Measurements from ENCODE around the gene RXRA.
A peak's percentile ranks its signal among the peaks of the same experiment; 100 is the strongest.

The RXRA gene

DNA sequence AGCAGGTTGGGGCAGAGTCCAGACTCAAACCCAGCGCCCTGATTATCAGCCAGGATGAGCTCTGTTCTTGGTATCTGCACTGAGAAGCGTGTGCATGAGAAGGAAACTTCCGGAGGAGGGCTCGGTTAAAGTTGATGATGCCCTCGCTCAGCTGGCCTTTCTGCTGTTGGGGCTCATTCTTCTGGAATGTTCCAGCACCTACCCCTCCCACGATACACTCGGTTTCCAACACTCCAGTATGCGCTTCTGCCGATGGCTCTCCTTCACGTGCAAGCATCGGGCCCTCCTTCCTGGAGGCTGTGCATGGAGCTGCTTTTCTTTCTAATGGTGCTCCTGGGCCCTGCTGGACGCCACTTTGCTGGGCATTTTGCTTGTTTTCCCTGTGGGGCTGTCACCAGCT is 134.0 kb downstream of the RXRA start:
- no peak for DNase-seq

DNA sequence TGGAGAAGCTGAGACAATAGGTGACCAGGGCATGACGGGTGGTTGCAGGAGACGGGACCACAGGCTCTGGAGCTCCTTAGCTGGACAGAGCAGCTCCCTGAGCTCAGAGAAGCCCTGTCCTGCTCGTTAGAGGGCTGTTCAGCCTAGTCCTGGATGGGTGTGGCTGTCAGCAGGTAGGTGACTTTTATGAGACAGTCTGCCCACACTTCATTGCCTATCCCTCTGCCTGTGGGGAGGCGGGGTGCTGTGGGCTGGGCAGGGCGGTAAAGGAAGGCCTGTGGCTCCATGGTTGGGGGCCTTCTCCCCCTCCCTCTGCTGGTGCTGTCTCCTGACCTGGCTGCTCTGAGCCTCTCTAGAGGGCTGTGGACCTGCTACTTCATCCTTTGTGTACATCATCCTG is 134.6 kb downstream of the RXRA start:
- no peak for DNase-seq

DNA sequence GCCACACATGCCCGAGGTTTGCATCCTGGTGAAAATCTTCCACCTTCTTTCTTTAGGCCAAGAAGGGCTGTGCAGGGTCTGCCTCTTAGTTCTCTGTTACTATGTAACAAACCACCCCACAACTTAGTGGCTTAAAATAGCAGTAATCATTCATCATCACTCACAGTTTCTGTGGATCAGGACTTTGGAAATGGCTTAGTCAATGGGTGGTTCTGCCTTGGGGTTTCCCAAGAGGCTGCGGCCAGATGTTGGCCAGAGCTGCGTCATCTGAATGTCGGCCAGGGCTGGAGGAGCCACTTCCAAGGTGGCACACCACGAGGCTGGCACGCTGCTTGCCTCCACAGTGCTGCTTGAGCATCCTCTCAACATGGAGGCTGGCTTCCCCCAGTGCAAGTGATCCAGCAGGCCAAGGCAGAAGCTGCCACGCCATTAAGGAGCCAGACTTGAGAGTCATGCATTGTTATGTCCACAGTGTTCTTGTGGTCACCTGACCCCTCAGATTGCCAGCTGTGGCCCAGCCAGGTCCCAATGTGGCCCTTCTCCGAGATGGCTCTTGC is 135.2 kb downstream of the RXRA start:
- no peak for DNase-seq

DNA sequence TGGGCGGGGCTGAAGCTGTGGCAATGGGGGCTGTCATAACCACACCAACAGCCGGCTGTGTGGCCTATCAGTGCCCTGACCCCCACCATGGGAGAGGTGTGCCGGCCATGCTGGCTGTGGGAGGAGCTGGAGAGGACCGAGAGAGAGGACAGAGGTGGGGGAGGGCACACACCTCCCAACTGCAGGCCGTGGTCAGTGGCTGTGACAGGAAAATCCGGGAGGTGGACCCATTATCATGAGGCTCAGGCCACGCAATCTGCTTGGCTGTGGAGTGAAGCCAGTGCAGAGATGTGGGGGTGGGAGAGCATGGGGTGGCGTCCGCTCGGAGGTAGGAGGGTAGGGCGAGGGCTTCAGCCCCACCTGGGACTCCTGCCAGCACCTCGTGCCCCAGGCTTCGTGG is 136.1 kb downstream of the RXRA start:
- DNase-seq, result no peak

DNA sequence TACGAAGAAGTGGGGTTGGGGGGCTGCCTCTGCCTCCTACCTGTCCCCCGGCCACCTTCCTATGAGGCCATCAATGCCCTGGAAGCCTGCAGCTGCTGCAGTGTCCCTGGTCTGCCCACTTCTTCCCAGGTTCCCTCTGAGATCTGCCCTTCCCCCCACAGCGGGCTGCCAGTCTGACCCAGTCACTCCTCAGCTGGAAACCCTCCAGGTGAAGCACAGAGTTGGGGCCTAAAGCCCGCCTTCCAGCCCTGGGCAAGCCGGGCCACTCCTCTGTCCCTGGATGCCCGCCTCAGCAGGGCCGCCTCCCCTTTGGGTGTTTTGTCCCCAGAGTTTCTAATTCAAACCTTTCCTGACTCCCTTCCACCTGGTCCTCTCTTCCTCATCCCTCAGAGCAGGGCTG is 137.0 kb downstream of the RXRA start:
- no peak for DNase-seq

DNA sequence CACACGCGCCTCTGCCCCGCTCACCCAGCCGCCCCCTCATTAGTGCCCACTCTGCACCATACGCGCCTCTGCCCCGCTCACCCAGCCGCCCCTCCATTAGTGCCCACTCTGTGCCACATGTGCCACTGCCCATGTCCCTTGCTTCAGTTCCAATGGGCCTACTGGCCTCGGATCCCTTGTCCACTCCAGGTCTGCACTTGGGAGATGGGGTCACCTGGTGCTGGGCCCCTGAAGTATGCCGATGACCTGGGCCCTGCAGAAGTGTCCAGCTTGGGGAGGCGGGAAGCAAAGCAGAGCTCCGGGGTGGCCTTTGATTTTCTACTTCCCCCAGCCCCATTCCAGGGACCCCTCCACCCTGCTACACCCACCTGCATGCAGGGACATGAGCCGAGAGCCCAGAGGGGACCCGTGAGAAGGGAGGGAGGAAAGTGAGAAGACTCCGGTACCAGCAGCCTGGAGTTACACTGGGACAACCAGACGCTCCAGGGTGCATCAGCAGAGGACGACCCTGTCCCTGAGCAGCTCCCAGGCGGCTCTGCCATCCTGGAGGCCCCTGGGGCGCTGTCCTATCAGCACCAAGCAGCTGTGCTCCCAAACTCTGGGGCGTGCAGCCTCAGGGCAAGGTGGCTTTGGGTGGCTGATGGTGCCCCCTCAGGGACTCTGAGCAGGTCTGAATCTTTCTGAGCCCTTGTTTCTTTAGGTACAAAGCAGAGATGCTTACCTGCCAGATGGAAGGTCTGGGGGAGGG is 140.8 kb downstream of the RXRA start:
- DNase-seq, result no peak

DNA sequence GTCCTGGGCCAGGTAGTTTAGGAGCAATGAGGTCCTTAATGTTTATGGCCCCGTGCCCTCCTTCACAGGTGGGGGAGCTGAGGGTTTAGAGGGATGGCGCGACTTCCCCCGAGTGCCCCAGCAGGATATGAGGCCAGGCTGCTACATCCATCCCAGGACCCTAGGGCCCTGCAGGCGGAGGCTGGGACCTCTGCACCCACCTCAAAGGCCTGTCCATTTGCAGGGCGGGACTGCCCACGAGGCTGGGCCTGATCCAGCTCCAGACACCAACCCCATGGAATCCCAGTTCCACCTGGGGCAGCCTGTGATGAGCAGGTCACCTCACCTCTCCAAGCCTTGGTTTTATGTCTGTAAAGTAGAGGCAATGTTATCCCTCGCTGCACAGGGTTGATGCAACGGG is 142.1 kb downstream of the RXRA start:
- DNase-seq, result no peak

DNA sequence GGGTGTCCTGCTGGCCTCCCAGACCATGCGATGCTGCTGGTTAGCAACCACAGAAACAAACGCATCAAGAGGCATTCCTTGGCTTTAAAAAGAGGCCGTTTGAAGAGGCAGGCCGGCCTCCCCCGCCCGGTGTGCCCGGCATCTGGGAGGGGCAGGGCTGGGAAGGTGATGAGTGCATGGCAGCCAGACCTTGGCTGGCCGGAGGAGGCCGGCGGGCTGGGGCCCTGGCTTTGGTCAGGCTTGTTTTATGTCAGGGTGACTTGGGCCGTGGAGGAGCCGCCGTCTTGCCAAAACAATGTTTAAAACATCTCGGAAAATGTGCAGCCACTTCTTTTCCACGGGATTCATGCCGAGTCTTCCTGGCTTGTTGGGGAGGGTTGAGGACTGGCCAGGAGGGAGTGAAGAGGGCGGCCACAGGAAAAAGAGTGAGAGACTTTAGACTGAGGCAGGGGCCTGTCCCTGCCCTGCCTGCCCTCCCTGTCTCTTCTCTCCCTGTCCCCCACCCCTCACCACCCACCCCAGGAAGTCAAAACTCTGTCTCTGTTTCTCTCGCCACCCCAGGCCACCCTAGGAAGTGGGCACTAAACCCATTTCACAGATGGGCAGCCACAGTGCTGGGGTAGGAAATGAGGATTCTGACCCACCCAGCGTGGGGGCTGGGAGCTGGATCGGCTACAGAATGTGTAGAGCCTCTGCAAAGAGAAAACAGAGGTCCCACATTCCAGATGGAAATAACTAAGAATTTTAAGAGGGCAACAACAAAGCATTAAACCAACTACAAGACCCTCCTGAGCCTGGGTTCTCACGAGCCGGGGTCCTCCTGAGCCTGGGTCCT is 143.0 kb downstream of the RXRA start:
- DNase-seq, result peak in 2 of 51 donors; percentile 6 to 19

DNA sequence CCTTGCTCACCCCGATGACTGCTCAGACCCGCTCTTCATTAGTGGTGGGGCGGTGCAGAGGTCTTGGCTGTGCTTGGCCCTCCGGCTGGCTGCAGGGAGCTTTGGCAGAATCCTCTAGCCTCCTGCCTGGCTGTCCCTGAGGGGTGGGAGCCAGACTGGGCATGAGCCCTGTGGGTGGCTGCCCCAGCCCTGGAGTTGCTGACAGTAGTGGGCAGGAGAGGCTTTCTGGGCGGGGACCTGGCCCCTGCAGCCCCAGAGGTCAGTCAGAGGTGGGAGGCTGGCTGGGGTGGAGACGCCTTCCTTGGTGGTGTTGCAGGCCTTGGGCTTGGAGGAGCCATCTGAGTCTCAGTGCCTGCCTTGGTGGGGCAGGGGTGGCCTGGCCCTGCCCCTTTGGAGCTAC is 146.0 kb downstream of the RXRA start:
- no peak for DNase-seq

DNA sequence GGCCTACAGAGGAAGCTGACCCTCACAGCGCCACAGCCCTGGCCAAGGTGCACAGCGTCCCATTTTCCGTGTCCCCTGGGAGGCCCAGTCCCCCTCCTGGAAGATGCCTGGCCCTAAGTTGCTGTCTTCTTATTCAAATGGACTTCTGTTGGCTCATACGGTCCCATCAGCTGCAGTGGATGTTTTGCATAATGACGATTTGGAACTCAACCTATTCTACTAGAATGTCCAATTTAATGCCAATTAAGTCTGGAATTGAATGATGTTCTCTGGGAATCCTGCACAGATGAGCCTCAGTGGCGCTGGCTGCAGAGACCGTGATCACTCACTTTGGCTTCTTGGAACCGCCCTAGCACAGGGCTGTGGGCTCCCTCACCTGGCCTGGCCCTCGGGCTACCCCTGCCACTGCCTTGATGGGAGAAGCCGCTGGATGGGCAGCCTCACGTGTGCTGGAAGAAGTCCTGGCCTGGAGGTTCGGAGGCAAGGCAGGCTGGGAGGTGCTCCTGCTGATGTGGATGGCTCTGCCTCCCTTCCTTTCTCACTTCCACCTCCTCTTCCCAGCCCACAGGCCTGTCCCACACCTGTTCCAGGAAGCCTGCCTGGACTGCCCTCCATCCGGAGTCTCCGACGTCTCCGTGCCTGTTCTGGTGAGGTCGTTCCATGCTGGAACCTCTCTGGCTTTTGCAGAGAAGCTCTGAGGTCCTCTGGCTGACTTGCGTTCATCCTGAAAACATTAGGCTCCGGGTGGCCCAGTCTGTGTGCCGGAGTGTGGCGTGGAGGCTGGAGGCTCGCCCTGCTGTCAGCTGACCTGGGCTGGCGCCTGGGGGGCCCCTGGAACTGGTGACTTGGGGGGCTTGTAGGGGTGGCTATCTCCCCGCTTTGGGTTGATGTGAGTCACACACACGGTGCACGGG is 147.1 kb downstream of the RXRA start:
- no peak for DNase-seq

DNA sequence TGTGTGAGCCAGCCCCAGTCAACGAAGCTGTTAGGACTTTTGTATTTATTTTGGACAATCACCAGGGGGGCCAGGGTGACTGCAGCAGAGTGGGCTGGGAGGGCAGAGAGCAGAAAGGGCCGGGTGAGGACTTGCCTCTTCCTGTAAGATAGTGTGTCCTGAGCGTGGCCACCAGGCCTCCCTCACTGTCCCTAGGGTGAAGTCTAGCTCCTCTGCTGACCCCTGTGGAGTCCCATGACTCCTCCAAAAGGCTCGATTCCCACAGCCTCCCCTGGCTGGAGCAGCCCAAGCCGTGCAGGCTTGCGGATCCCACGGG is 147.8 kb downstream of the RXRA start:
- DNase-seq, result no peak

DNA sequence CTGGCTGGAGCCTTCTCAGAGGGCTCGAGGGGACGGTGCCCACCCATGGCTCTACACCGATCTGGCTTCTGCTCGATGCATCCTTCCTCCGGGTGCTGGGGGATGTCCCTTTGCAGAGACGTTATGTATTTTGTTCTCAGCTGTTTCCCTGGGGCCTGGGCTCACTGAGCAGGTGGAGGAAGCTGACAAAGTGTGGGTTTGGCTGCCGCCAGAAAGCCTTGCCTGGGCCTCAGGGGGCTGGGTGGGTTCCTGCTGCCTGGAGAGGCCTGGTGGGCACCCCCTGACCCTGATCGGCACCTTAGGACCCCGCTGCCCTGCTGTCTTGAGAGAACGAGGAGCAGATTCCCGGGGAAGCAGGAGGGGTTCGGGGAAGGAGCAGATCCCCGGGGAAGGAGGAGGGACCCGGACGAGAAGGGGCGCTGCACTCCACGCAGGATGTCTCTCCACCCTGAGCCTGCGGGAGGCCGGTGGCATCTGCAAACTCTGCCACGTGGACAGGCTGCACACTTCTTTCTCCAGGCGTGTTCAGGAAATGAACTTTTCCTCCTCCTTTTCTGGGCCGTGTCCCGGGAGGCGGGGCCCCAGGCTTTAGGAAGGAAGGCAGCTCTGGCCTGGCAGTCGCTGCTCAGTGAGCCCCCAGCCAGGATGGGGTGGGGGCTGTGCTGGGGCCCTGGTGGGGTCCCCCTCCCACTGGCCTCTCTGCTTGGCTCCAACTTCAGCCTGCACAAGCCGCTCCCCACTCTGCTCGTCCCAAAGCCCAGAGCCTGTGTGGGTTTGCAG is 148.9 kb downstream of the RXRA start:
- DNase-seq, result peak in 7 of 51 donors; percentile 5 to 37 (median 24)

DNA sequence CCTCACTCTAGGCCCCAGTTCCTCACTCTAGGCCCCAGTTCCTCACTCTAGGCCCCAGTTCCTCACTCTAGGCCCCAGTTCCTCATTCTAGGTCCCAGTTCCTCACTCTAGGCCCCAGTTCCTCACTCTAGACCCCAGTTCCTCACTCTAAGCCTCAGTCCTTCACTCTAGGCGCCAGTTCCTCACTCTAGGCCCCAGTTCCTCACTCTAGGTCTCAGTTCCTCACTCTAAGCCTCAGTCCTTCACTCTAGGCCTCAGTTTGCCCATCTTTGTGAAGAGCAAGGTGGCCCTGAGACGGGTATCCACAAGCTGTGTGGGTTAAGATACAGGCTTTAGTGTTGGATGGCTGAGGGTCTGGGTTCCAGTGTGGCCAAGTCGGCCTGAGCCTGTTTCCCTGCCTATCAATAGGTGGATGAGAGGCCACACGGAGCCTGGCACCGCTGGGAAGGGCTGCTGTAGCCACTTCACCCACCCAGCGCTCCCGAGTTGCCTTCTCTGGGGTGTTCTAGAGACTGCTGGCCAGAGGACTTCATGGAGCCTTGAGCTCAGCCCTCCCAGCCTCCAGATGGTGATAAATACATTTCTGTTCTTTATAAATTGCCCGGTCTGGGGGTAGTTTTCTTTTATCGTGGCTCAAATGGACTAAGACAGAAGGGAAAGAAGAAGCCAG is 150.2 kb downstream of the RXRA start:
- no peak for DNase-seq

DNA sequence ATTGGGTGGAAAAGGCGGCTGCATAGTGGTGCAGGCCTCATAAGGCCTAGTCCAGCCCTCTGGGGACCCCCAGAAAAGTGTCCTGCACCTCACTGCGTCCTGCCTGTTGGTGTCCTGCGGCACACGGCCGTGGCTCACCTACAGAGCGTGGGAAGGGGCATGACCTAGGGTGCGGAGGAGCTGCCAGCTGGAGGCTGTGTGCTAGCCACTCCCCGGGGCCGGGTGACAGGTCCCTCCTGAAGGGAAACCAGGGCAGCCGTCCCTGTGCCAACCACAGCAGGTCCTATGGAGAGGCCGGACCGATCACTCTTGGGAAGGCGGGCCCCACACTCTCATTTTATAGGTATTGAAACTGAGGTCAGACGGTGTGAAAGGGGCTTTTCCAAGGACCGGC is 150.7 kb downstream of the RXRA start:
- DNase-seq, result no peak

DNA sequence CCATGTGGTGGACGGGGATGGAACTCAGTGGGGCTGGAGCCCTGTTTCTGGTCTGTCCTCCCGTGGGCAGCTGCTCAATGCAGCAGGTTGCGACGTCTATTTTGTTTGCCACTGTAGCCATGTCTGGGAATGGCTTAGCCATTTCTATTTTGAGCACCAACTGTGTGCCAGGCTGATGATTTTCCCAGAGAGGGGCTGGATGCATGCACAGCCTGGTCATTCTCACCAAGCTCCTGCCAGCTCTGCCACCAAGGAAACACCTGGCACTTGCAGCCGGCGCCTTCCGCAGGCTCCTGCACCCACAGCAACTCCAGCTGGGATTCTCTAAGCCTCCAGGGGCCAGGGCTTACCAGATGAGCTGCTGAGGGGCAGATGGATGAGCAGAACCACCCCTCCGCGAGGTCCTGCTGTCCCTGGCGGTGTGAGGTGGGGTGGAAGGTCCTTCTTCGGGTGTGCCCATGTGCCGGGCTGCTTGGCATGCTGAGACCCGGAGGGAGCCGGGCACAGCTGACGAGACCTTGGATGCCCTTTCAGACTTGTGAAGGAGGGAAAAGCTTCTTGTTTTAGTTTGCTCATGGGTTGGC is 151.2 kb downstream of the RXRA start:
- DNase-seq, result peak in 1 of 51 donors; percentile 3

DNA sequence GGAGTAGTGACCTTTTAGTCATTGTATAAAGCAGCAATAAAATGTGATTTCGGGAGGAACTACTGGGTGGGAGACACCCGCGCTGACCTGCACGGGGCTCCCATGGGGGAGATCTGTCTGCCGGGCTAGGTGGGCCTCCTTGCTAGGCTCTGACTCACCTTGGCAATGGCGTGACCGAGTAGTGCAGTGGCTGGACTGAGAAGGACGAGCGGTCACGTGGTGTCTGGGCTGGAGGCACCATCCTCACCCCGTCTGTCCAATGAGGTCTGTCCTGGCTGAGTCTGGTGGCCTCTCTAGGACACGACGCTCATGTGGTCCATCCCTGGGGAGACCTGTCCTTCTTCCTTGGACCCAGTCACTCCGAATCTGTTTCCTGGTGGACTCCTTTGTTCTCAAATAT is 151.7 kb downstream of the RXRA start:
- no peak for DNase-seq

DNA sequence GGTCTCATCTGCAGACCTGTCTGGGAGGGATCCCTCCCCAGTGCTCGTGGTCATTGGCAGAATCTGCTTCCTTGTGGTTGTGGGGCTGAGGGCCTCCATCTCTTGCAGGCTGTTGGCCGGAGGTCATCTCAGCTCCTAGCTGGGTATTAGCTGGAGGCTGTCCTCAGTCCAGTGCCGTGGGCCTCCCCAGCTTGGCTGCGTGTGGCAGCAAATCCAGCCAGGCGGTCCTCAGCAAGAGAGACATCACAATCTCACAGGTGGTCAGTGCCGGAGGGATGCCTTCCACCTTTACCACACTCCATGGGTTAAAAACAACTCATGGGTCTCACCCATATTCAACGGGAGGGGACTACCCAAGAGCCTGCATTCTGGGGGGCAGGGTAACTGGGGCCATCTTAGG is 155.5 kb downstream of the RXRA start:
- DNase-seq, result no peak

DNA sequence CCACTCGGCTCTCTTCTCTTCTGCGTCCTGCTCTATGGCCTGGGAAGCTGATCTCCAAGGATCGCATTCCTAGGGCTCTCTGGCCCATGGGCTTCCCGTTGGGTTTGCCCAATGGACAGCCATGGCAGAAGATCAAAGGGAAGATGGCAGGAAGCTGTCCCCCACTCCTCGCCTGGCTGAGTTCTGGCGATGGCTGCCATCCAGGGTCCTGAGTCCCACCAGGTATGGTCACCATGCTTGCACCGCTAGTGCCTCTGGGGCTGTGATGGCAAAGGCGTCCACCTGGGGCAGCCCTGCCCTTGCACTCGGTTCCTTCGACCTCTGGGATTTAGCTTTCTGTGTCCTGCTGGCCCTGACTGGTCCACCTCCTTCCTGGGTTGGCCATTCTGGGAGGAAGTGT is 156.0 kb downstream of the RXRA start:
- no peak for DNase-seq

DNA sequence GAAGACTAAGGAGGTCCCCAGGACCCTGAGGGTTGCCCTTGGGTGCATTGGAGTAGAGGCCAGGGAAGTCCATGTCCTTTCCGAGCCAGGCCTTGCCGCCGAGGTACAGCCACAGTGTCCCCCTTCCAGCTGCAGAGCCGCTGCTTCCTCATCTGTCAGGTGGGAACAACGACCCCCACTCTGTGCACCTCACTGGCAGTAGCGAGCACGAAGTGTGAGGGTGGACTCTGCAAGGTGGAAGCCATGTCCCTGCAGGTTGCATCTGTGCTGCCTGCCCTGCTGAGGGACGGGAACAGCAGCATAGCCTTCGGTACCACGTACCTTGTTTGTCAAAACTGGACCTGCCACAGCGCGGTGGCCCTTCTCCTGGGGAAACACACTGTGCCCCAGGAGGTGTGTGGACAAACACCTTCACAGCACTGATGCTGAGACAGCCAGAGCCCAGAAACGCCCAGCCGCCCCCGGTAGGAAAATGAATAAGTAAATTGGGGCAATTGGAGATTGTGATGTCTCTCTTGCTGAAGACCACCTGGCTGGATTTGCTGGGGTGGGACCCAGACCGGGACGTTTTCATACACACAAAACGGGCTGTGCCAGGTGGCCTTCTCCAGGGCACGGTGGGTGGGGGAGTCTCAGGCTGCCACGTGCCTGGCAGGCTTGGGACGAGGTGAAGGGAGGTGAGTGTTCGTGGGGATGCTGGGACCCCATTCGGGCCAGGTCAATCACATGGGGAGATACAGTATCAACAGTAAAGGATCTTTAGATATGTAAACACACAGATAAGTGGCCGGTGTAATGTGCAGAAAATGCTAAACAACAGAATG is 157.3 kb downstream of the RXRA start:
- DNase-seq, result no peak

Data from hypothalamus (tissue), 51 donors.